Measurements from ENCODE around the gene SSU72.

GRCh38 chr1:1615256-1616044 lies 40.8 kb upstream of the SSU72 start, which contains the start of gene MIB2:
- TF ChIP-seq CTCF (conservative IDR thresholded peaks at IDR 0.05 in 1 of 2, IDR thresholded peaks at IDR 0.05 in 1 of 2; ENCODE audit: low read depth in 1 of 2, low read length in 2 of 2) (no peak), EZH2 (IDR thresholded peaks at IDR 0.05; ENCODE audit: low read length, missing control alignments) (no peak)

Data from fibroblast of lung (primary cell).